Medulla oblongata (tissue), 1 donor: ENCODE measurements around the gene RNF223.
"Not testable (repeated sequence)": the region's sequence is repeated elsewhere in the genome, so short reads cannot be mapped to it uniquely, and the experiment has no call there.

Experiments
- DNase-seq: peaks from one replicate; pipeline ENCODE4 v3.0.0-alpha.2; 2015; ENCODE audit errors: extremely low spot score

RNF223 gene

GRCh38 chr1:1060281-1061000 lies 13.7 kb downstream of the RNF223 start:
- no peak for DNase-seq

DNA sequence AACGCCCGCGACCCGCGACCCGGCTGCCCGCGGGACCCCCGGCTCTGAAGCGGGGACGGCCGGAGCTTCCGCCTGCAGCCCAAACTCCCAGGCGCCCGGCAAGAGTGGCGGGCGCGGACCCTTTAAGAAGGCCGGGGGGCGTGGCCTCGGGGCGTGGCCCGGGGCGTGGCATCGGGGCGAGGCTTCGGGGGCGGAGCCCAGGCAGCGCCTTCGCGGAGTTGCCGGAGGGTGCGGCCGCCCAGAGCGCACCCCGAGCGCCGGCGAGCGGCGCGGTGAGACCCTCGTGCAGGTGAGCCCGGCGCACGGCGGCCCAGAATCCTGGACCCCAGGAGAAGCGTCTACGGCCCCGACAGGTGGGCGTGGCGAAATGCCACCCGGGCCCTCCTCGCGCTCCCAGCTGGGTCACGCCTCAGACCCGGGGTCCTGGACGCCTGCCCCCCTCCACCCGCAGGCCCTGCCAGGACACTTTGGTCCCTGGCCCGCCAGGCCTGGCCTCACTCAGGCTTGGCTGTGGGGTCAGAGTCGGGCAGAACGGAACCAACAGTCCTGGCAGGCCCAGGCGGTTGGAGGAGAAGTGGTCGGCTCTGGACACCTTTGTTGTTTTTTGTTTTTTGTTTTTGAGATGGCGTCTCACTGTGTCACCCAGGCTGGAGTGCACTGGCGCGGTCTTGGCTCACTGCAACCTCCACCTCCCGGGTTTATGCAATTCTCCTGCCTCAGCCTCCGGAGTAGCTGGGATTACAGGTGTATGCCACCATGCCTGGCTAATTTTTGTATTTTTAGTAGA lies 14.4 kb downstream of the RNF223 start:
- peak; percentile 61 for DNase-seq

DNA sequence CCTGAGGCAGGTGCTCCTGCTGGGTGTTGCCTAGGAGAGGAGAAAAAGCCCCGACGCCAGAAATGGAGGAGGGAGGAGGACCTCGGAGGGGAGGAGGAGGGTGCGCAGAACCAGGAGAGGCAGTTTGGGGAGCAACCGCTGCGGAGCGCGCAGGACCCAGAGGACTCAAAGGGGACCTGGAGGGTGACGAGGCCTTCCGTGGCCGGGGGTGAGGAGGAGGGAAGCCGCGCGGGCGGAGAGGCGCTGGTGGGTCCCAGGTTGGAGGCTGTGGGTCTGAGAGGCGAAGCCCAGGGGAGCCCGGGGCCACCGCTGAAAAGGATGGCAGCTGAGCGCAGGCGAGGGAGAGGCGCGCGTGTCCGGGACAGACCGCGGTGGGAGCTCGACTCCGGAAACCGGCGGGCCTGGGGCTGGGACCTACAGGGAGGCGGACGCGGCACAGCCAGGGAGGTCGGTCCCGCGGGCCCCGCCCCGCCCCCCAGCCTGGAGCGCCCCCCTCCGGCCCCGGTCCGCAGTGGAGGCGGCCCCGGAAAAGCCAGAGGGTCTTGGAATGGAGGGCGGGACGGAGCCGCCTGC lies 15.1 kb downstream of the RNF223 start:
- DNase-seq, result no peak

- DNase-seq, result no peak
These were observed 15.8 kb downstream of the RNF223 start for GRCh38 chr1:1058088-1058905.

- not testable (repeated sequence) for DNase-seq
These were observed 16.4 kb downstream of the RNF223 start for GRCh38 chr1:1057769-1058087.

- no peak for DNase-seq
These were observed 18.0 kb downstream of the RNF223 start for GRCh38 chr1:1055841-1056736.

DNA sequence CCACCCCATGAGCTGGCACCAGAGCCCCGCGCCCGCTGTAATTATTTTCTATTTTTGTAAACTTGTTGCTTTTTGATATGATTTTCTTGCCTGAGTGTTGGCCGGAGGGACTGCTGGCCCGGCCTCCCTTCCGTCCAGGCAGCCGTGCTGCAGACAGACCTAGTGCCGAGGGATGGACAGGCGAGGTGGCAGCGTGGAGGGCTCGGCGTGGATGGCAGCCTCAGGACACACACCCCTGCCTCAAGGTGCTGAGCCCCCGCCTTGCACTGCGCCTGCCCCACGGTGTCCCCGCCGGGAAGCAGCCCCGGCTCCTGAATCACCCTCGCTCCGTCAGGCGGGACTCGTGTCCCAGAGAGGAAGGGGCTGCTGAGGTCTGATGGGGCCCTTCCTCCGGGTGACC lies 19.1 kb downstream of the RNF223 start:
- DNase-seq, result no peak

GRCh38 chr1:1054099-1054700 lies 19.9 kb downstream of the RNF223 start:
- DNase-seq, result no peak

- no peak for DNase-seq
These were observed 20.4 kb downstream of the RNF223 start for GRCh38 chr1:1053682-1054081.

DNA sequence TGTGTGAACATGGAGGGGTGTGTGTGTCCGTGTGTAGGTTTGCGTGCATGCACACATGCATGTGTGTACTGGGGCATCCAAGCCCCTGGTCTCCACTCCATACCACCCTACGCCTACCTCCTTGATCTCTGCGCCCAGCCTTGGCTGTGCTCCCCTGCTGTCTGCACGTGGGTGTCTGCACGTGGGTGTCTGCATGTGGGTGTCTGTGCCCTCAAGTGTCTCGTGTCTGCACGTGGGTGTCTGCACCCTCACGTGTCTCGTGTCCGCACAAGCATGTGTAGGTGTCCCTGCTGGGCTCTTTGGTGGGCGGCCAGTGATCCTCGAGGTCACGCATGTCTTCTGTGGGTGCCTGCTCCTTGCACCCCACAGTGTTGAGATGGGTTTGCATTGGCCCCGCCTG lies 21.1 kb downstream of the RNF223 start:
- no peak for DNase-seq

- no peak for DNase-seq
These were observed 21.9 kb downstream of the RNF223 start for GRCh38 chr1:1052003-1052840.

DNA sequence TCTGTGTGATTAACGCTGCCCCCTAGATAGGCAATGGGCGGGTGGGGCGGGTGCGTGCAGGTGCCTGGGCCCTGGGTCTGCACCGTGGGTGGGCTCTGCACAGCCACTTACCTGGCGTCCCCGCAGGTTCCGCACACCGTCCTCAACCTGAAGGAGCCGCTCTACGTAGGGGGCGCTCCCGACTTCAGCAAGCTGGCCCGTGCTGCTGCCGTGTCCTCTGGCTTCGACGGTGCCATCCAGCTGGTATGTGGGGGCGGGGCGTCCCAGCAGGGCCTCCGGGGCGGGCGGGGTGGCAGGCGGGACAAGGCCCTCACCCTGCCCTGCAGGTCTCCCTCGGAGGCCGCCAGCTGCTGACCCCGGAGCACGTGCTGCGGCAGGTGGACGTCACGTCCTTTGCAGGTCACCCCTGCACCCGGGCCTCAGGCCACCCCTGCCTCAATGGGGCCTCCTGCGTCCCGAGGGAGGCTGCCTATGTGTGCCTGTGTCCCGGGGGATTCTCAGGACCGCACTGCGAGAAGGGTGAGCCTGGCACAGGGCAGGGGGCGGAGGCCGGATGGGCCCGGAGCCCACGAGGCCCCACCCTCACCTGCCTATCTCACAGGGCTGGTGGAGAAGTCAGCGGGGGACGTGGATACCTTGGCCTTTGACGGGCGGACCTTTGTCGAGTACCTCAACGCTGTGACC lies 22.8 kb downstream of the RNF223 start:
- no peak for DNase-seq

- no peak for DNase-seq
These were observed 23.5 kb downstream of the RNF223 start for GRCh38 chr1:1050577-1051052.

GRCh38 chr1:1049318-1050165 lies 24.6 kb downstream of the RNF223 start:
- no peak for DNase-seq

DNA sequence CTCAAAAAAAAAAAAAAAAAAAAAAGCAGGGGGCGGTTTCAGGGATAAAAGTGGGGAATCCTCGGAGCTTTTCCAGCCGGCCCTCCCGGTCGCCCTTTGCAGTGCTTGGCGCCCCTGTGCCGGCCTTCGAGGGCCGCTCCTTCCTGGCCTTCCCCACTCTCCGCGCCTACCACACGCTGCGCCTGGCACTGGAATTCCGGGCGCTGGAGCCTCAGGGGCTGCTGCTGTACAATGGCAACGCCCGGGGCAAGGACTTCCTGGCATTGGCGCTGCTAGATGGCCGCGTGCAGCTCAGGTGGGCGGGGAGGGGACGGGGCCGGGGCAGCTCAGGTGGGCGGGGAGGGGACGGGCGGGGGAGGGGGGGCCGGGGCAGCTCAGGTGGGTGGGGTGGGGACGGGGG lies 25.3 kb downstream of the RNF223 start:
- DNase-seq, result no peak

DNA sequence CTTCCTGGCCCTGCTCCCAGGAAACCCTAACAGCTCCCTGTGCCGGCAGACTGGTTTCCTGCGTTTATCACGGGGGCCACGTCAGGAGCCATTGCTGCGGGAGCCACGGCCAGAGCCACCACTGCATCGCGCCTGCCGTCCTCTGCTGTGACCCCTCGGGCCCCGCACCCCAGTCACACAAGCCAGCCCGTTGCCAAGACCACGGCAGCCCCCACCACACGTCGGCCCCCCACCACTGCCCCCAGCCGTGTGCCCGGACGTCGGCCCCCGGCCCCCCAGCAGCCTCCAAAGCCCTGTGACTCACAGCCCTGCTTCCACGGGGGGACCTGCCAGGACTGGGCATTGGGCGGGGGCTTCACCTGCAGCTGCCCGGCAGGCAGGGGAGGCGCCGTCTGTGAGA lies 26.1 kb downstream of the RNF223 start:
- DNase-seq, result no peak

GRCh38 chr1:1047407-1047806 lies 26.7 kb downstream of the RNF223 start:
- DNase-seq, result no peak

- DNase-seq, result no peak
These were observed 27.3 kb downstream of the RNF223 start for GRCh38 chr1:1046767-1047166.
